ENCODE data around the gene PPHLN1. TPM values are rescaled to one million over a fixed set of nuclear protein-coding genes. Genes with fewer than 3 reads are reported as not detected.
A peak's percentile ranks its signal among the peaks of the same experiment; 100 is the strongest.

PPHLN1 gene
- total RNA-seq, 2 experiments from 2014 or later: 74.1 to 81.9 TPM

DNA sequence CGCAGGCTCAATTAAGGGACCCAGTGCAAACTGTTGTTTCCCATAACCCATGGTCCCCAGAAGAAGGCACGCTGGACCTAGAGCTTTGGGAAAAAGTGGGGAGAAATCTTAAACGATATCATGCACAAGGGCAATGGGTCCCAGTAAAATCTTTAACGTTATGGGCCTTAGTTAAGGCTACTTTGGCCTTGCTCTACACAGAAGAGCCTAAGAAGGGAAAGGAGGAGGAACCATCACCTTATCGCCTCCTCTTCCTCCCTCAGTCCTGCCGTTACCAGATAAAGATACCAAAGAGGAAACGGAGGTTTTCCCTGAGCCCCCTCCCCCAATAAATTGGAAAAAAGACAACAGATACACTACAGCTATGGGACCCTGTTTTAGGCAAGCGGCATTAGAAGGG, 116.9 kb downstream of the PPHLN1 start:
- CTCF ChIA-PET: no interaction called here
- DNase-seq: no peak
- no peaks in the 10 kb centered on the region for H3K27me3 Mint-ChIP-seq
- H3K4me3 Mint-ChIP-seq: no peak overlapping the region
- no peaks in the 10 kb centered on the region for H3K9me3 Mint-ChIP-seq
- no peaks in the 10 kb centered on the region for H3K4me1 Mint-ChIP-seq
- peaks cover 46% of the 10 kb centered on the region for H3K36me3 Mint-ChIP-seq (ENCODE audit: low read depth)
- POLR2A ChIA-PET: no interaction called here
- H3K27ac Mint-ChIP-seq: no peak overlapping the region

DNA sequence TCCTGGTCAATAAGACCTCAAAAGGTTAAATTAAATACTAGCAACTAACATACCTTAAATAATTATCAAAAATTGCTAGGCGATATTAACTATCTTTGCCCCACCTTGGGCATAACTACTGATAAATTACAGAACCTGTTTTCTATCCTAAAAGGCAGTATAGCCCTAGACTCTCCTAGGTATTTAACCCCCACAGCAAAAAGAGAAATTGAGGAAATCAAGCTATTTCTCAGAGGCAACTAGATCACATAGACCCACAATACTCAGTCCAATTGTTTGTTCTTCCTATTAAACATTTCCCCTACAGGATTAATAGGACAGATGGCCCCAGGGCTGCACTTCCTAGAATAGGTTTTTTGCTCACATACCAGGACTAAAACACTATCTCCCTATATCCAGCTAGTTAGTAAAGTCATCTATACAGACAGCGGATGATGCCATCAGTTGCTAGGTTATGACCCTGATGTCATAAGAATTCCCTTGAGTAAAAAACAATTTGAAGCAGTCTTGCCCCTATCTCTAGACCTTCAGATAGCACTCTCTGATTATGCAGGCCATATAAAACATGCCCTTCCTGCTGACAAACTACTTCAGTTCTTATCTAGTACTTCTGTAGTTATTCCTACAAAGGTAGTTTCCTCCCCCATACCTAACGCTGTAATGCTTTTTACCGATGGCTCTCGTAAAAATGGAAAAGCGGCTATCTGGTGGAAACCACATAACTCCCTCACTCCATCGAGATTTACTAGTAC, 118.4 kb downstream of the PPHLN1 start:
- no peak for DNase-seq
- POLR2A ChIA-PET: no interaction called here
- no peak overlapping the region for H3K4me3 Mint-ChIP-seq
- no peaks in the 10 kb centered on the region for H3K9me3 Mint-ChIP-seq
- CTCF ChIA-PET: no interaction called here
- peaks cover 52% of the 10 kb centered on the region for H3K36me3 Mint-ChIP-seq (ENCODE audit: low read depth)
- H3K27me3 Mint-ChIP-seq: no peaks in the 10 kb centered on the region
- no peaks in the 10 kb centered on the region for H3K4me1 Mint-ChIP-seq
- H3K27ac Mint-ChIP-seq: no peak overlapping the region

DNA sequence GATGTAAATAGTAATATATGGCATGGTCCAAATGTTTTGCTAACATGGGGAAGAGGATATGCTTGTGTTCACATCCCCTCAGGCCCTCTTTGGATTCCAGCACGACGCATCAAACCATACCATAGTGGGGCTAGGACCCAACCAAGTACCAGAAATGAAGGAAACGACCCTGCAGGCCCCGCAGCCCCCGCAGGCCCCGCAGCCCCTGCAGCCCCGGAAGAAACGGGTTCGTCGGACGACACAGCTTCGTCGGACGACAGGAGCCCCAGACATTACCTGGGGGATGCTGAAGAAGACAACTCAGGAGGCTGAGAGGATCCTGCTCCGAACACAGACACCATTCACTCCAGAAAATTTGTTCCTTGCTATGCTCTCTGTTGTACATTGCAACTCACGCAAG, 119.9 kb downstream of the PPHLN1 start:
- no peak overlapping the region for H3K4me3 Mint-ChIP-seq
- H3K36me3 Mint-ChIP-seq (ENCODE audit: low read depth): peaks cover 56% of the 10 kb centered on the region
- no peaks in the 10 kb centered on the region for H3K4me1 Mint-ChIP-seq
- H3K9me3 Mint-ChIP-seq: no peaks in the 10 kb centered on the region
- H3K27me3 Mint-ChIP-seq: no peaks in the 10 kb centered on the region
- no peak overlapping the region for H3K27ac Mint-ChIP-seq
- POLR2A ChIA-PET: no interaction called here
- CTCF ChIA-PET: no interaction called here
- no peak for DNase-seq

DNA sequence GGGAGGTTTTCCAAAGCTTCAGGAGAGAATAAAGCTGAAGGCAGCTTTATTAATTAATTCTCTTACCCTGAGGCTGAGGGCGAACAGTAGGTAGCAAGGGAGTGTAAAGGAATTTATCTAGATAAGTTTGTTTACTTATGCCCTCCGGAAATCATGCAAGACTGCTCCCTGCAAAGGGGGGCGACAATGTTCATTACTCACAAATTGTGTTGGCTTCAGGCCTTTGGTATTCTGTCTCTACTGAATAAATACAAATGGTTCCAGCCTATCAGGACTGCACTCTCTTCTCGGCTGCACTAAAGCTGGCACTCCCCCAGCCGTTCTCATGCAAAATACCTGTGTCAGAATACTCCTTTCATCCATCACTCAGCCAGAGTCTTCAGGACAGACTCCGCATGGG, 120.8 kb downstream of the PPHLN1 start:
- Mint-ChIP-seq H3K27ac (no peak overlapping the region), H3K9me3 (no peaks in the 10 kb centered on the region), H3K4me3 (no peak overlapping the region), H3K4me1 (no peaks in the 10 kb centered on the region), H3K36me3 (ENCODE audit: low read depth) (peaks cover 52% of the 10 kb centered on the region), H3K27me3 (no peaks in the 10 kb centered on the region)
- DNase-seq: no peak
- POLR2A ChIA-PET: interaction anchor here (0.9 kb wide), 1 partner anchor 13 kb away, joined by 3 read pairs; no protein-coding TSS in a partner anchor
- CTCF ChIA-PET: no interaction called here

DNA sequence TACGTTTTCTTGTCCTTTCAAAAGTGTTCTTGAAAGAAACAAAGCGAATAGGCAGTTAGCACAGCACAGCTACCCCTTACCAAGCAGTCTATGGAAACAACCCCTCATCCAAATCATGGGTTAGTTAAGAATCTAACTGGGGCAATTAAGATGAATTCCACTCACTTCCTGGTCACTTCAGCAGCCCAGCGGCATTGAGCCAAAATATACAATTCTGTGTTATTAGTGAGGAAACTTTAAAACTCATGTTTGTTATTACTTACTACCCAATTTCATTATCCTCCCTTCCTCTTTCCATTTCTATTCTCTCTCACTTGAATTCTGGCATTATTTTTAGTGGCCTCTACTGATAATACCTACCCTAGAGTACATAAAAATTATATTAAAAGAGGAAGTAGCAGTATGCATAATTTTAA, 121.4 kb downstream of the PPHLN1 start:
- H3K36me3 Mint-ChIP-seq (ENCODE audit: low read depth): peaks cover 48% of the 10 kb centered on the region
- POLR2A ChIA-PET: interaction anchor here (0.9 kb wide), 1 partner anchor 13 kb away, joined by 3 read pairs; no protein-coding TSS in a partner anchor
- no peak overlapping the region for H3K4me3 Mint-ChIP-seq
- no peak for DNase-seq
- no peak overlapping the region for H3K27ac Mint-ChIP-seq
- CTCF ChIA-PET: no interaction called here
- H3K4me1 Mint-ChIP-seq: no peaks in the 10 kb centered on the region
- no peaks in the 10 kb centered on the region for H3K27me3 Mint-ChIP-seq
- H3K9me3 Mint-ChIP-seq: no peaks in the 10 kb centered on the region

DNA sequence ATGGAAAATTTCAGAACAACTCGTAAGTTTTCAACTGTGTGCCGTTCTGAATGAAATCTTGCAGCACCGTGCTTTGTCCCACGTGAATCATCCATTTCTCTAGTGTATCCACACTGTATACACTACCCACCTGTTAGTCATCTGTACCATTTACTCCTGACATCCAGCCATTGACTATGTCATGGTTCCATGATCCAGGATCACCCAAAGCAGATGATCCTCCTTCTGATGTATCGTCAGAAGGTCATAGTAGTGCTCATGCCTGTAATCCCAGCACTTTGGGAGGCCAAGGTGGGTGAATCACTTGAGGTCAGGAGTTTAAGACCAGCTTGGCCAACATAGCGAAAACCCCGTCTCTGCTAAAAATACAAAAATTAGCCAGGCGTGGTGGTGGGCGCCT, 122.9 kb downstream of the PPHLN1 start:
- ChIA-PET POLR2A (no interaction called here), CTCF (no interaction called here)
- no peaks in the 10 kb centered on the region for H3K9me3 Mint-ChIP-seq
- H3K27ac Mint-ChIP-seq: no peak overlapping the region
- peaks cover 35% of the 10 kb centered on the region for H3K36me3 Mint-ChIP-seq (ENCODE audit: low read depth)
- H3K4me3 Mint-ChIP-seq: no peak overlapping the region
- H3K27me3 Mint-ChIP-seq: no peaks in the 10 kb centered on the region
- H3K4me1 Mint-ChIP-seq: no peaks in the 10 kb centered on the region
- DNase-seq: no peak

DNA sequence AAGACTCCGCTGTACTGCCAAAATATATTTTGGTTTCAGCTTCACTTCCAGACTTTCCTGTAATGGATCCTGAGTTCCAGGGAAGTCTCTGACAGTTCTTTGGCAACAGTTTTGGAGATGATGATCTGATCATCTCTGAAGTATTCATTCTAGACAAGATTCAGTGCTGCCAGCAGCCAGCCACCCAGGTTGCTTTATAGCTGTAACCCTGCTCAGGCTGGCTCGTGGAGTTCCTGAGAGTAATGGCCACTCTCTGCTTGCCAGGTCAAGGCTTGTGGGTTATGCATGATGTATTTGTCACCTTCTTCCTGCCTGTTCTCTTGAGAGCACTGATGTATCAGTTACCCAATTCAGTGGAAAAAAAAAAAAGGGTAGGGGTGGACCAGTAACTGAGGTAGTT, 124.3 kb downstream of the PPHLN1 start:
- POLR2A ChIA-PET: no interaction called here

DNA sequence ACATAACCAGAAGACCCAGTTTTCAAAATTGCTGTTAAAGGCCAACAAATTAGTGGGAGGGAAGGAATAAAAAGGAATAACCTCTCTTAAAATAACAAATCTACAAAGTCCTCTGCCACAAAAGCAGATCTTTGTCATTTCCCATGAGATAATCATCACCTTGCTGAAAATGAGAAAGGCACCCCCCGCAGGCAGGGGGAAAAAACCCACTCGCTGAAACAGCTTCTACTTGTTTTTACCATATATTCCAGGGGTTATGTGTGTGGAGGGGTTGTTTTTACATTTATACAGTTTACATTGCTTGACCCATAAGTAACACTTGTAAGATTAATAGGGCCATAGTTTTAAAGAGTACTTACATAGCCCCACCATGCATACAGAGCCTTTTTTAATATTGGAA, 132.6 kb downstream of the PPHLN1 start:
- no peak overlapping the region for H3K4me3 Mint-ChIP-seq
- no peaks in the 10 kb centered on the region for H3K4me1 Mint-ChIP-seq
- DNase-seq: no peak
- no peaks in the 10 kb centered on the region for H3K27me3 Mint-ChIP-seq
- ChIA-PET CTCF (no interaction called here), POLR2A (no interaction called here)
- no peaks in the 10 kb centered on the region for H3K36me3 Mint-ChIP-seq (ENCODE audit: low read depth)
- no peak overlapping the region for H3K27ac Mint-ChIP-seq
- no peaks in the 10 kb centered on the region for H3K9me3 Mint-ChIP-seq

More for the DNA sequence above, 124.3 kb downstream of the PPHLN1 start:
- CTCF ChIA-PET: interaction anchor here (1.1 kb wide), 1 partner anchor 33 kb away, joined by 3 read pairs; no protein-coding TSS in a partner anchor
- no peak overlapping the region for H3K27ac Mint-ChIP-seq
- no peaks in the 10 kb centered on the region for H3K9me3 Mint-ChIP-seq
- H3K4me3 Mint-ChIP-seq: no peak overlapping the region
- peaks cover 32% of the 10 kb centered on the region for H3K36me3 Mint-ChIP-seq (ENCODE audit: low read depth)
- no peaks in the 10 kb centered on the region for H3K4me1 Mint-ChIP-seq
- no peak for DNase-seq
- H3K27me3 Mint-ChIP-seq: no peaks in the 10 kb centered on the region

DNA sequence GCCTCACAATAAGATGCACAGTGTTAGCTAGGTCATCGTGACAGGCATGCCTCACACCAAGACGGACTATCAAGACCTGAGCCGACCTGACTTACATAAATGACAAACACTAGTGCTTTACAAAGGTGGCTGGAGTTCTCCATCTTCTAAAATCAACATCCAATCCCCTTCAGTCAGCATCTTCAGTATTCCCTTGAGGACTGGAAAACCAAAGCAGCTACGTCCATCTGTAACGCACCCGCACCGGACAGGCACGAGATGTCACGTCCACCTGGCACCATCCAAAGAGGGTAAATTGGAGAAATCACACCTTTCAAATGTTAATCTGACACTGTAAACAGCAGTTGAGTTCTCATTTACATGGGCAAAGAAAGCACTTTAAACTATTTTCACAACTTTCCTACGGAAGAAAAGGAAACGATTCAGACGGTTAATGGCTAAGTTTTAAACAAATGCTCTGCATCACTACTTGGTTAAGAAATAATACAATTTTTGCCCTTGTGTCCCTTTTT, 133.4 kb downstream of the PPHLN1 start:
- Mint-ChIP-seq H3K9me3 (no peaks in the 10 kb centered on the region), H3K4me3 (no peak overlapping the region), H3K36me3 (ENCODE audit: low read depth) (no peaks in the 10 kb centered on the region), H3K27me3 (no peaks in the 10 kb centered on the region), H3K27ac (no peak overlapping the region), H3K4me1 (no peaks in the 10 kb centered on the region)
- no peak for DNase-seq
- ChIA-PET POLR2A (no interaction called here), CTCF (no interaction called here)

DNA sequence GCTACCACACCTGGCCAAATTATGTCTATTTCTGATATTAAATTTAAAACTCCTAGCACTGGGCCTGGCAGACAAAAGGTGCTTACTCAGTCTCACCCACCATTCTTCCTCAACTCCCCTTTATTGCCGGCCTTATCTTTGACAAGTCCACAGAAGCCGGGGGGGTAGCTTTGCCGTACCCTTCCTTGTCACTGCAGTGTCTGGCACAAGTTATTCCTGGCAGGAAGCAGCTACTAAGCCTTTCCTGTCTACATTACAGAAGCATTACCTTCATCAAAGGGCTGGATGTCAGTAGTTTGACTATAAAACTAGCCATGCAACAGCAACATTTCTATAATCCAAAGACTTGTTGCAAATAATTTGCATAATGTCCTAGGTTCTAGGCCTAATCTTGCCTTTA, 136.5 kb downstream of the PPHLN1 start:
- Mint-ChIP-seq H3K36me3 (ENCODE audit: low read depth) (no peaks in the 10 kb centered on the region), H3K27me3 (peaks cover 14% of the 10 kb centered on the region)
- CTCF ChIA-PET: interaction anchor here (0.6 kb wide), 1 partner anchor 92 kb away, joined by 6 read pairs; no protein-coding TSS in a partner anchor

DNA sequence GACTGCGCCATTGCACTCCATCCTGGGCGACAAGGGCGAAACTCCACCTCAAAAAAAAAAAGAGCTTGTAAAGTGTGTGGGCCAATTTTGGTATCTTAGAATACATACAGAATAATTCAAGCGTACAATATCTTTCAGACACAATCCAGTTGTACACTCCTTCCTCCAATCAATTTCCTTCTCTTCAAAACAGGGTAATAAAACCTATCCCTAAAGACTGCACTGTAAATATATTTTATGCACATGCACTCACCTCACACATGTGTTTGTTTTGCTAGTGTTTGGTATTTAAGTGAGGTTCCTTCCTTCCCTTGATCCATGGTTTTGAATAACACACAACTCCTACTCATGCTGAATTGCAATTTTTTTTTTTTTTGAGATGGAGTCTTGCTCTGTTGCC, 137.7 kb downstream of the PPHLN1 start:
- Mint-ChIP-seq H3K36me3 (ENCODE audit: low read depth) (no peaks in the 10 kb centered on the region), H3K9me3 (no peaks in the 10 kb centered on the region), H3K27ac (no peak overlapping the region), H3K4me3 (no peak overlapping the region), H3K27me3 (peaks cover 14% of the 10 kb centered on the region), H3K4me1 (peaks cover 5% of the 10 kb centered on the region)
- CTCF ChIA-PET: no interaction called here
- DNase-seq: no peak
- POLR2A ChIA-PET: no interaction called here

More for the DNA sequence above, 136.5 kb downstream of the PPHLN1 start:
- H3K4me1 Mint-ChIP-seq: no peaks in the 10 kb centered on the region
- no peak overlapping the region for H3K4me3 Mint-ChIP-seq
- no peaks in the 10 kb centered on the region for H3K9me3 Mint-ChIP-seq
- POLR2A ChIA-PET: no interaction called here
- DNase-seq: no peak
- H3K27ac Mint-ChIP-seq: no peak overlapping the region

DNA sequence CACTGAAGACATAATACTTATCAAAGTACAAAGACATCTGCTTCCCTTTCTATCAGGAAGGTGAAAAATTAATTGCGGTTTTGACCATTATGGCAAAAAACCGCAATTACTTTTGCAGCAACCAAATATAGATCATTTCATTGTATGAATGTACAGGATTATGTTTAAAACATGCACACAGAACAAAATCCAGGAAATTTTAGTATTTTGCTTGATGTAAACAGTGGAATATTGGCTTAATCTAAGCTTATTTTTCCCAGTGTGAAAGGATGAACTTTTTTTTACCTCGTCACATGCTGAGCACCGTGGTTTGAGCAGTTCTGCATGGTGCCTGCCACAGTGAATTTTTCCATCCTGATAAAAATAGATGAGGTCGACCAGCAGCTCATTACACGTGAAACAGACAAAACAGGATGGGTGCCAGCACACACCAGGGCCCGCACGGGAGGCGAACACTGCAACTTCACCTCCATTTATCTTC, 142.4 kb downstream of the PPHLN1 start:
- CTCF ChIA-PET: interaction anchor here (1.1 kb wide), 1 partner anchor 14 kb away, joined by 3 read pairs; no protein-coding TSS in a partner anchor
- Mint-ChIP-seq H3K36me3 (ENCODE audit: low read depth) (no peaks in the 10 kb centered on the region), H3K4me3 (no peak overlapping the region), H3K9me3 (no peaks in the 10 kb centered on the region), H3K4me1 (peaks cover 19% of the 10 kb centered on the region), H3K27me3 (peaks cover 26% of the 10 kb centered on the region), H3K27ac (no peak overlapping the region)
- POLR2A ChIA-PET: no interaction called here
- DNase-seq: no peak

DNA sequence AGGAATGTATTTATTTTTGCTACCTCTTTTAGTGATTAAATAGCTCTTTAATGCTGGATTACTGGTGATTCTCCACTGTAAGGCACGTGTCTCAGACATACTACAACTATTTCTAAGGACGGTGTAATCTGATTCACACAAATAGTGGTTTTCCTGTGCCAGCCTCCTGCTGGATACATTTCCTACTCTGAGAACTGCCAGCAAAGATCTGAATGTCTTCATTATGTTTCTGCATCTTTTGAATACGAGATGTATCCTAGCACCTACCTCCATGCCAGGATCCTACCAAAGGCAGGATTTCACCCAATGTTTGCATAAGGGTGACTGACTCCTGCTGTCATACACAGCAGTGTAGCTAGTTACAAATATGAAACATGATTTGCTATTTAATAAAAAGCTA, 143.0 kb downstream of the PPHLN1 start:
- Mint-ChIP-seq H3K36me3 (ENCODE audit: low read depth) (no peaks in the 10 kb centered on the region), H3K9me3 (no peaks in the 10 kb centered on the region), H3K27ac (no peak overlapping the region), H3K4me3 (peak overlapping the region; percentile 48), H3K4me1 (peaks cover 19% of the 10 kb centered on the region), H3K27me3 (peaks cover 26% of the 10 kb centered on the region)
- no peak for DNase-seq
- CTCF ChIA-PET: interaction anchor here (1.1 kb wide), 1 partner anchor 13 kb away, joined by 3 read pairs; no protein-coding TSS in a partner anchor
- POLR2A ChIA-PET: no interaction called here

All from activated CD4-positive, alpha-beta memory T cell treated with anti-CD3 and anti-CD28 coated beads, Interleukin-2, amount 10 ng/mL, durations not matched to agents 7 days and 5 days (primary cell).